CD14-positive monocyte (primary cell): Measurements from ENCODE around the gene GYG1. TPM values are rescaled to one million over a fixed set of nuclear protein-coding genes. Genes with fewer than 3 reads are reported as not detected.

Source experiments
- DNase-seq, 3 donors: peaks; one replicate each; pipeline ENCODE4 v3.0.0-alpha.2; 2011 to 2022
- H2AFZ ChIP-seq: 2 replicates; pipeline ENCODE4 v1.6.0; 2012; ENCODE audit warnings: mild to moderate bottlenecking, low read depth, low read length, inconsistent platforms; ENCODE audit not compliant: insufficient read depth, poor library complexity, severe bottlenecking
- H3K27ac ChIP-seq, 2 donors: 1 replicate in 1 of 2; 2 replicates in 1 of 2; pipeline ENCODE4 v1.5.1; 2012 to 2013; ENCODE audit warnings: low read length in 2 of 2, control low read depth in 1 of 2, inconsistent platforms in 1 of 2, low read depth in 1 of 2, mild to moderate bottlenecking in 1 of 2
- H3K27me3 ChIP-seq, 2 donors: one replicate each; pipeline versions ENCODE4 v1.6.0 to v1.6.1; 2011 to 2013; ENCODE audit warnings: low read length in 2 of 2; ENCODE audit not compliant: control insufficient read depth in 2 of 2, insufficient read depth in 2 of 2
- H3K36me3 ChIP-seq, 2 donors: replicated peaks in 1 of 2; 1 replicate in 1 of 2; 2 replicates in 1 of 2; pipeline versions ENCODE4 v1.5.1 to v1.6.1; 2012 to 2013; ENCODE audit warnings: low read length in 2 of 2, control low read depth in 1 of 2, inconsistent platforms in 1 of 2, mild to moderate bottlenecking in 1 of 2; ENCODE audit not compliant: insufficient read depth in 2 of 2, control insufficient read depth in 1 of 2
- H3K4me1 ChIP-seq, 2 donors: 1 replicate in 1 of 2; 2 replicates in 1 of 2; pipeline versions ENCODE4 v1.5.1 to v1.6.1; 2012 to 2013; ENCODE audit warnings: low read length in 2 of 2, control low read depth in 1 of 2, inconsistent platforms in 1 of 2, mild to moderate bottlenecking in 1 of 2, moderate library complexity in 1 of 2; ENCODE audit not compliant: insufficient read depth in 2 of 2, control insufficient read depth in 1 of 2
- H3K4me2 ChIP-seq: replicated peaks from 2 replicates; pipeline ENCODE3; 2012; ENCODE audit warnings: low read length, moderate library complexity, mild to moderate bottlenecking; ENCODE audit not compliant: poor library complexity, severe bottlenecking; ENCODE audit errors: extremely low read depth
- H3K4me3 ChIP-seq, 3 experiments: fragments of 200-600 bp in 1 of 3; sonication (generic) in 1 of 3; replicated peaks in 1 of 3; 1 replicate in 2 of 3; 2 replicates in 1 of 3; pipeline ENCODE4 v1.5.1; 2011 to 2013; ENCODE audit warnings: low read length in 3 of 3, mild to moderate bottlenecking in 3 of 3, control low read depth in 2 of 3, low read depth in 2 of 3, inconsistent platforms in 1 of 3, moderate library complexity in 1 of 3
- H3K79me2 ChIP-seq: 2 replicates; pipeline ENCODE4 v1.6.0; 2012; ENCODE audit warnings: mild to moderate bottlenecking, control low read depth, inconsistent platforms, low read length, moderate library complexity; ENCODE audit not compliant: insufficient read depth
- H3K9ac ChIP-seq: 2 replicates; pipeline ENCODE4 v1.6.0; 2017; ENCODE audit warnings: low read length, mild to moderate bottlenecking; ENCODE audit not compliant: insufficient read depth, poor library complexity, severe bottlenecking
- H3K9me3 ChIP-seq, 2 donors: replicated peaks in 1 of 2; 1 replicate in 1 of 2; 2 replicates in 1 of 2; pipeline versions ENCODE4 v1.5.1 to v1.6.1; 2012 to 2013; ENCODE audit warnings: low read length in 2 of 2, control low read depth in 1 of 2; ENCODE audit not compliant: control insufficient read depth in 1 of 2, insufficient read depth in 1 of 2
- H4K20me1 ChIP-seq: 2 replicates; pipeline ENCODE4 v1.6.0; 2012; ENCODE audit warnings: mild to moderate bottlenecking, low read length, control low read depth, moderate library complexity; ENCODE audit not compliant: insufficient read depth
- H3K27ac Mint-ChIP-seq, 7 donors: one replicate each; pipeline ENCODE4 v1.8.0; 2020; ENCODE audit warnings: mild to moderate bottlenecking in 7 of 7, mixed read lengths in 7 of 7, moderate library complexity in 6 of 7, inconsistent platforms in 2 of 7
- H3K27me3 Mint-ChIP-seq, 3 donors: one replicate each; pipeline ENCODE4 v1.8.0; 2021 to 2022; ENCODE audit warnings: low read depth in 3 of 3, mild to moderate bottlenecking in 3 of 3, mixed read lengths in 3 of 3, moderate library complexity in 3 of 3, inconsistent platforms in 1 of 3
- H3K36me3 Mint-ChIP-seq, 2 donors: one replicate each; pipeline ENCODE4 v1.8.0; 2020; ENCODE audit warnings: mixed read lengths in 2 of 2, inconsistent platforms in 1 of 2, mild to moderate bottlenecking in 1 of 2
- H3K4me1 Mint-ChIP-seq: one replicate; pipeline ENCODE4 v1.8.0; 2020; ENCODE audit warnings: mild to moderate bottlenecking, mixed read lengths
- H3K4me3 Mint-ChIP-seq, 2 donors: one replicate each; pipeline ENCODE4 v1.8.0; 2020; ENCODE audit warnings: mild to moderate bottlenecking in 2 of 2, mixed read lengths in 2 of 2, moderate library complexity in 1 of 2
- H3K9me3 Mint-ChIP-seq, 7 donors: one replicate each; pipeline ENCODE4 v1.8.0; 2020 to 2022; ENCODE audit warnings: mixed read lengths in 7 of 7, mild to moderate bottlenecking in 6 of 7, moderate library complexity in 6 of 7, inconsistent platforms in 2 of 7
- WGBS: methylation state at CpG from one replicate; pipeline ENCODE4 v1.1.5; 2013; ENCODE audit warnings: missing lambda C conversion rate; ENCODE audit not compliant: insufficient coverage; 5-methylcytosine and 5-hydroxymethylcytosine counted together
- intact Hi-C, 2 donors: fragments of 100-400 bp; cut with micrococcal nuclease; formaldehyde crosslinking; loops; one replicate each; pipeline versions ENCODE4 v1.15.0 to v1.15.1; 2023
- polyA plus RNA-seq, 3 donors: library from polyadenylated mRNA; depleted of rRNA in 1 of 3; unstranded in 2 of 3; stranded (reverse) in 1 of 3; fragments of 300-500 nt in 2 of 3; fragments of >200 nt in 1 of 3; fragmentation: Illumina TruSeq in 2 of 3; gene quantifications; 1 replicate in 2 of 3; 2 replicates in 1 of 3; pipeline ENCODE4 v1.2.3, GENCODE V29; 2012 to 2021
- TF ChIP-seq, protein P1 (sequence below): fragments of 200-600 bp; IDR thresholded peaks from one replicate; pipeline ENCODE4 v1.8.0; 2022; ENCODE audit warnings: antibody characterized with exemption, mild to moderate bottlenecking

Gene GYG1
- polyA plus RNA-seq, 3 donors: 50.6 to 122 (median 121) TPM

GRCh38 chr3:148950806-148951205 lies 40.5 kb upstream of the GYG1 start:
- no peak overlapping the region for H3K27ac Mint-ChIP-seq
- Histone ChIP-seq H3K79me2 (no peaks in the 10 kb centered on the region), H3K27ac (no peak overlapping the region), H3K9me3 (no peaks in the 10 kb centered on the region), H3K36me3 (no peaks in the 10 kb centered on the region), H3K4me1 (no peaks in the 10 kb centered on the region), H3K9ac (no peak overlapping the region), H3K4me2 (no peak overlapping the region), H3K4me3 (no peak overlapping the region), H2AFZ (no peak overlapping the region), H3K27me3 (no peaks in the 10 kb centered on the region), H4K20me1 (no peaks in the 10 kb centered on the region)
- TF ChIP-seq, protein P1, sequence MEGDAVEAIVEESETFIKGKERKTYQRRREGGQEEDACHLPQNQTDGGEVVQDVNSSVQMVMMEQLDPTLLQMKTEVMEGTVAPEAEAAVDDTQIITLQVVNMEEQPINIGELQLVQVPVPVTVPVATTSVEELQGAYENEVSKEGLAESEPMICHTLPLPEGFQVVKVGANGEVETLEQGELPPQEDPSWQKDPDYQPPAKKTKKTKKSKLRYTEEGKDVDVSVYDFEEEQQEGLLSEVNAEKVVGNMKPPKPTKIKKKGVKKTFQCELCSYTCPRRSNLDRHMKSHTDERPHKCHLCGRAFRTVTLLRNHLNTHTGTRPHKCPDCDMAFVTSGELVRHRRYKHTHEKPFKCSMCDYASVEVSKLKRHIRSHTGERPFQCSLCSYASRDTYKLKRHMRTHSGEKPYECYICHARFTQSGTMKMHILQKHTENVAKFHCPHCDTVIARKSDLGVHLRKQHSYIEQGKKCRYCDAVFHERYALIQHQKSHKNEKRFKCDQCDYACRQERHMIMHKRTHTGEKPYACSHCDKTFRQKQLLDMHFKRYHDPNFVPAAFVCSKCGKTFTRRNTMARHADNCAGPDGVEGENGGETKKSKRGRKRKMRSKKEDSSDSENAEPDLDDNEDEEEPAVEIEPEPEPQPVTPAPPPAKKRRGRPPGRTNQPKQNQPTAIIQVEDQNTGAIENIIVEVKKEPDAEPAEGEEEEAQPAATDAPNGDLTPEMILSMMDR: no peak
- H3K4me3 Mint-ChIP-seq: no peak overlapping the region
- H3K4me1 Mint-ChIP-seq: peaks cover 4% of the 10 kb centered on the region
- no CpG with 5 or more reads among the region's 1 CpG for WGBS
- intact Hi-C loops: loop anchor here (10.0 kb wide), 1 partner anchor 324 kb away; no protein-coding TSS in a partner anchor
- no peaks in the 10 kb centered on the region for H3K36me3 Mint-ChIP-seq
- DNase-seq: no peak
- peaks cover 0 to 1% (median 0%) of the 10 kb centered on the region in 7 donors for H3K9me3 Mint-ChIP-seq
- H3K27me3 Mint-ChIP-seq: no peaks in the 10 kb centered on the region

DNA sequence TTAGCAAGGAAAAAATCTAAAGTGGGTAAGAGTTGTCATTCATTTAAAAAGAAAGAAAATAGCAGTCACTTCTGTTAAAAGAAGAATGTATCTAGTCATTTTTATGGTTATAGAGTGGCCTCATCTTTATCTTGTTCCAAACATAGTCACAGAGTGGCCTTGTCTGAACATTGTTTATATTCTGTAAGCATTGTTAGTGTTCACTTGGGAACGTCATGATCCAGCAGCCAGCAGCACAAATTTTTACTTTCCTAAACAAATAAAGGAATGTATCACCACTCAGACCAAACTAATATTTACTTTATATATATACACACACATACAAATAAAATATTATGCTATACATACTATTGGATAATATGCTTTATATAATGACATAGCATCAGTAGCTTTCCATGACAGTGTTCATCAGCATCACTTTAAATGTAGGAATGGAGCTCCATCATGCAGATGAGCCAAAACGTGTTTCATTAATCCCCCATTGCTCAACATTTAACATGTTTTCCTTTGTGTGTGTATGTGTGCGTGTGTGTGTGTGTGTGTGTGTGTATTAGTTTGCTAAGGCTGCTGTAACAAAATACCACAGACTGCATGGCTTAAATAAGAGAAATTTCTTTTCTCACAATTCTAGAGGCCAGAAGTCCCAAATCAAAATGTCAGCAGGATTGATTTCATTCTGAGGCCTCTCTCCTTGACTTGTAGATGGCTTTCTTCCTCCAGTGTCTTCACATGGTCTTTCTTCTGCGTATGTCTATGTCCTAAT lies 39.6 kb upstream of the GYG1 start:
- Histone ChIP-seq H3K4me3 (no peak overlapping the region), H3K36me3 (no peaks in the 10 kb centered on the region), H3K27ac (no peak overlapping the region), H3K4me2 (no peak overlapping the region), H3K79me2 (no peaks in the 10 kb centered on the region), H3K4me1 (no peaks in the 10 kb centered on the region), H3K27me3 (no peaks in the 10 kb centered on the region), H3K9me3 (no peaks in the 10 kb centered on the region), H2AFZ (no peak overlapping the region), H4K20me1 (no peaks in the 10 kb centered on the region), H3K9ac (no peak overlapping the region)
- Mint-ChIP-seq H3K4me3 (no peak overlapping the region), H3K36me3 (no peaks in the 10 kb centered on the region), H3K4me1 (peaks cover 4% of the 10 kb centered on the region), H3K27me3 (peaks cover 0 to 2% (median 0%) of the 10 kb centered on the region in 3 donors), H3K9me3 (peaks cover 0 to 1% (median 0%) of the 10 kb centered on the region in 7 donors), H3K27ac (no peak overlapping the region)
- TF ChIP-seq, protein P1: no peak
- 100% methylated on average over 1 of the region's 4 CpGs for WGBS
- intact Hi-C loops: loop anchor here (10.0 kb wide), 1 partner anchor 323 kb away; no protein-coding TSS in a partner anchor
- no peak for DNase-seq
